ENCODE data around the gene SV2C.

SV2C gene

DNA sequence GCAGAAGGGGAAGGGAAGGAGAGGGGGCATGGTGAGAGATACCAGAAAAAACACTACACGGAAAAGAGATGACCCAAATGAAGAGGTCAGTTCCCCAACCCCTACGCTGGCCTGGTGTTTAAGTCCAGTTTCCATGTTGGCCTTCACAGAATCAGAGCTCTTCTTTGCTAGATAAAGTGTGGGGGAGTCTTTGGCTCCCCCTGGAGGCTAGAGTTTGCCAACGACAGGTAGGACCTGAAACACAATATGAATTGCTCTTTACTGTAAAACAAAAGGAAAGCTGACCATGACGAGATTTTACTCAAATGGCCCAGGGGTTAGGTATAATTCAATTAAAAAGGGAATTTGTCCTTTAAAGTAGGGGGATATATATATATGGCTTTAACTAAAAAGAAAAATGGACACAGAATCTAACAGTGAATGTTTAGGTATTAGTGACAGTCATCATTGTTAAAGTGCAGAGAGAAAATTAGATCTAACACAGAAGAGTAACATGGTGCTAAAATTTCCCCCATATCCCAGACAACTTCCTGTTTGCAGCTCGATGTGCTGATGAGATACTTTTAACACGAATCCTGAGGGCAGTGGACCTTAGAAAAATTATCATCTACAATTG lies 92.0 kb downstream of the SV2C start:
- H3K4me3 ChIP-seq (ENCODE audit: low read depth, low read length) = no peak overlapping the region
- peak; percentile 78 for DNase-seq (ENCODE audit: low read depth)
- TF ChIP-seq, protein P1, sequence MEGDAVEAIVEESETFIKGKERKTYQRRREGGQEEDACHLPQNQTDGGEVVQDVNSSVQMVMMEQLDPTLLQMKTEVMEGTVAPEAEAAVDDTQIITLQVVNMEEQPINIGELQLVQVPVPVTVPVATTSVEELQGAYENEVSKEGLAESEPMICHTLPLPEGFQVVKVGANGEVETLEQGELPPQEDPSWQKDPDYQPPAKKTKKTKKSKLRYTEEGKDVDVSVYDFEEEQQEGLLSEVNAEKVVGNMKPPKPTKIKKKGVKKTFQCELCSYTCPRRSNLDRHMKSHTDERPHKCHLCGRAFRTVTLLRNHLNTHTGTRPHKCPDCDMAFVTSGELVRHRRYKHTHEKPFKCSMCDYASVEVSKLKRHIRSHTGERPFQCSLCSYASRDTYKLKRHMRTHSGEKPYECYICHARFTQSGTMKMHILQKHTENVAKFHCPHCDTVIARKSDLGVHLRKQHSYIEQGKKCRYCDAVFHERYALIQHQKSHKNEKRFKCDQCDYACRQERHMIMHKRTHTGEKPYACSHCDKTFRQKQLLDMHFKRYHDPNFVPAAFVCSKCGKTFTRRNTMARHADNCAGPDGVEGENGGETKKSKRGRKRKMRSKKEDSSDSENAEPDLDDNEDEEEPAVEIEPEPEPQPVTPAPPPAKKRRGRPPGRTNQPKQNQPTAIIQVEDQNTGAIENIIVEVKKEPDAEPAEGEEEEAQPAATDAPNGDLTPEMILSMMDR (conservative IDR thresholded peaks at IDR 0.05; ENCODE audit: low read depth, low read length) = peak; percentile 93

DNA sequence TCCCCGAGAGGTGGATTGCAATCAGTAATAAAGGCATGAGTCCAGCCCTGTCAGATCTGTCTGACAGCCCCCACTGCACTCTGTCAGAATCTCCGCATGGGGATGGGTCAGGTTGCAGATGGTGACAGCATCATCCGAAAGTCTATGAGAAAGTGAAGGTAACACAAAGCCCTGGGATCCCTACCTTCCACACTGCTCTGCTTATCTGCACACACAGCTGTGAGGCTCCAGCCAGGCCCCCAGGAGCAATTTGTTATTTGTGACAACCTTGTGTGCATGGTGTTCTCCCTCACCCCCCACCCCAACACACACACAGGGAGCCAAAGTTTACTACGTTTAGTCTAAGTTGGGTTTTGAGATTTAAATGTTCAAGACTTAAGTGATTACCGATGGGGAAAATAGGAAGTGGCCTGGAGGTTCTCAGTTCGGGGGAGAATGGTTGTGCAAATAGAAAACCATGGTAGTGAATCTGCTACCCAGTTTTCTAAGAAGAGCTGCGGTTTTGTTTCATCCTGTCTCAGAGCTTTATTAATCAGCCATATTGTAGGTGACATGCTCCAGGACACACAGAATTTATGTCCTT lies 92.7 kb downstream of the SV2C start:
- no peak for DNase-seq (ENCODE audit: low read depth)
- TF ChIP-seq, protein P1 (conservative IDR thresholded peaks at IDR 0.05; ENCODE audit: low read depth, low read length) = no peak
- H3K4me3 ChIP-seq (ENCODE audit: low read depth, low read length) = no peak overlapping the region

DNA sequence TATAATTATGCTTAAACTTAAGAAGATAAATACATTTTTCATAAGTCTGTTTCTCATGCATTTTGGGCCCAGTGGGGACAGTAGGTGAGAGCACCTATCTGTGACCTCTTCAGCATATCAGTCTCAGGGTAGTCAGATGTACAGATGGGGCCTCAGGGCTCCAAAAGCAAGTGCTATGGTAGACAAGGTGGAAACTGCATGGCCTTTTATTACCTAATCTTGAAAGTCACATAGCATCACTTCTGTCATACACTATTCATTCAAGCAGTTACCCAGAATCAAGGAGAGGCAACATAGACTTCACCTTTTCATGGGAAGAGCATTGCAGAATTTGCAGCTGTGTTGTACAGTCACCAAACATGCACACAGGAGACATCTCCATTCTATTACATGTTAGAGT lies 94.8 kb downstream of the SV2C start:
- TF ChIP-seq, protein P1 (conservative IDR thresholded peaks at IDR 0.05; ENCODE audit: low read depth, low read length) = no peak
- DNase-seq (ENCODE audit: low read depth) = no peak
- H3K4me3 ChIP-seq (ENCODE audit: low read depth, low read length) = no peak overlapping the region

DNA sequence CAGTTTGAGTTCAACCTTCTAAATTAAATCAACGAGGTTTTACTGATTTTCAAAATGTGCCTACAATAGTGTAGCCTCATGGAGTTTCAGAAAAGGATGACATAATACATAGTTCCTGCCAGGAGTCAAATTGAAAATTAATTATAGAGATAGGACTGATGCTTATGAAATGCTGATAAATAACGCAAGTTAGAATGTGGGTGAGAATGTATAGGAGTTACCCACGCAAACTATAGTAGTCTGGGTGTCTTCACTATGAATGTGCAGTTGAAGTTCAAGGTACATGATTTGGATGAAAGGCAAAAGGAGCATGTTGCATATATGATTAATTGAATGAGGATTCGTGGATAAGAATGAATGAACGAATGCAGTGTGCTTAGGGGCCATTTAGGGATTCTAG lies 95.7 kb downstream of the SV2C start:
- H3K4me3 ChIP-seq (ENCODE audit: low read depth, low read length) = no peak overlapping the region
- no peak for DNase-seq (ENCODE audit: low read depth)
- TF ChIP-seq, protein P1 (conservative IDR thresholded peaks at IDR 0.05; ENCODE audit: low read depth, low read length) = no peak

DNA sequence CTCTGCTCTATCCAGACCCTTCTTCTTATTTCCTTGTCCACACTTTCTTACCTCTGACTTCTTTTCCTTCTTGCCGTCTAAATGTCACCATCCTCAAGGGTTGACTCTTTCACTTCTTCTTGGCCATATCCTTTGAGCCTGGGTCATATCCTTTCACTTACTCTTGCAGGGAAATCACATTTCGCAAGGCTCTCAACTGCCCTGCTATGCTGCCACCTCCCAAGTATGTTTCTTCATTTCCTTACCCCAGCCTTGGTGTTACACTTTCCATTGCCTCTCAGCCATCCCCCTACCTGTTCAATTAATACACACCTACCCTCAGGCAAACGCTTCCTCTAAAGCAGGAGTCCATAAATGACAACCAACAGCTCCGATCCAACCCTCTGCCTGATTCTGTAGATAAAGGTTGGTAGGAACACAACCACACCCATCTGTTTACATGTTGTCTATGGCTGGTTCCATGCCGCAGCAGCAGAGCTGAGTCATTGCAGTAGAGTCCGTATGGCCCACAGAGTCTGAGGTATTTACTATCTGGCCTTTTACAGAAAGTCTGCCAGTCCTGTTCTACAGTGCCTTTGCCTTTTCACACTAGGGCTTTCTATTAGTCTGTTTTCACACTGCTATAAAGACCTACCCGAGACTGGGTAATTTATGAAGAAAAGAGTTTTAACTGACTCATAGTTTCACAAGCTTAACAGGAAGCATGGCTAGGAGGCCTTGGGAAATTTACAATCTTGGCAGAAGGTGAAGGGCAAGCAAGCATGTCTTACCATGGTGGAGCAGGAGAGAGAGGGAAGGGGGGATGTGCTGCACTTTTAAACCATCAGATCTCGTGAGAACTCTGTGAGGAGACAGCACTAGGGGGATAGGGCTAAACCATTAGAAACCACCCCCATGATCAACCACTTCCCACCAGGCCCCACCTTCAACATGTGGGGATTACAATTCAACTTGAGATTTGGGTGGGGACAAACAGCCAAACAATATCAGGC lies 97.9 kb downstream of the SV2C start:
- DNase-seq (ENCODE audit: low read depth) = no peak
- TF ChIP-seq, protein P1 (conservative IDR thresholded peaks at IDR 0.05; ENCODE audit: low read depth, low read length) = no peak
- no peak overlapping the region for H3K4me3 ChIP-seq (ENCODE audit: low read depth, low read length)

DNA sequence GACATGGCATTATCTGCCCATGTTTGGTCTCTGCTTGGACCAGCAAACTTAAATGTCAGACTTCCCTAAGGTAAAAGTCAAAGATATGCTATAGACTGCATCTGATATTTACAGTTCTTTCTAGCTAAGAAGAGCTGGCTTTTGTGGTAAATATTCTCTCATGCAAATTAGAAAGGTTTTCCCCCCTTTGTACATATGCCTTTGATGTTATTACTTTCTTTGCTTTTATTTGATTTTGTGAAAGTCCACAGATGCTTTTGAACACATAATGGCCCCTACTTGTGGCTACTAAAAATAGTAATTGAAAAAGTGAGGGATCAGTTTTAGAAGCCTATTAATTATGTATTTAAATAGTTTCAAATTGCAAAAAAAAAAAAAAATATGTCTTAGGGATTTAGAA lies 104.2 kb downstream of the SV2C start:
- TF ChIP-seq, protein P1 (conservative IDR thresholded peaks at IDR 0.05; ENCODE audit: low read depth, low read length) = no peak
- H3K4me3 ChIP-seq (ENCODE audit: low read depth, low read length) = no peak overlapping the region
- DNase-seq (ENCODE audit: low read depth) = no peak

Measured in choroid plexus epithelial cell (primary cell).